ENCODE results near the gene IRF9.

GRCh38 chr14:24211311-24211710 lies 50.2 kb downstream of the IRF9 start:
- TF ChIP-seq CTCF (IDR thresholded peaks at IDR 0.05 in 8 of 11, conservative IDR thresholded peaks at IDR 0.05 in 3 of 11) (no peak), POLR2AphosphoS5 (IDR thresholded peaks at IDR 0.05) (no peak), POLR2A (IDR thresholded peaks at IDR 0.05) (no peak)

Measured in spleen (tissue), 7 donors.